GM23338 (cell line): Measurements from ENCODE around the gene RNASE8.

Source experiments
- CREB1 ChIP-seq: fragments of 250-450 bp; sonication (Bioruptor Pico); IDR thresholded peaks from 2 replicates; pipeline ENCODE4 v1.5.0; 2020; ENCODE audit warnings: low read depth, mild to moderate bottlenecking, moderate library complexity
- ETS1 ChIP-seq: IDR thresholded peaks from 2 replicates; pipeline ENCODE4 v1.6.1; 2016; ENCODE audit warnings: antibody characterized with exemption
- EZH2 ChIP-seq: fragments of 200-600 bp; sonication (generic); IDR thresholded peaks from one replicate; pipeline ENCODE4 v1.8.0; 2017; ENCODE audit warnings: antibody characterized with exemption, mild to moderate bottlenecking, low read depth; ENCODE audit not compliant: unreplicated experiment
- EZH2phosphoT487 ChIP-seq: fragments of 200-600 bp; sonication (generic); IDR thresholded peaks from one replicate; pipeline ENCODE4 v1.8.1; 2018; ENCODE audit warnings: antibody characterized with exemption; ENCODE audit not compliant: unreplicated experiment
- JUNB ChIP-seq: IDR thresholded peaks from one replicate; pipeline ENCODE4 v1.6.1; 2016; ENCODE audit warnings: antibody characterized with exemption; ENCODE audit not compliant: unreplicated experiment
- NANOG ChIP-seq: IDR thresholded peaks from 2 replicates; pipeline ENCODE4 v1.6.1; 2016; ENCODE audit warnings: antibody characterized with exemption, borderline replicate concordance
- POLR2AphosphoS5 ChIP-seq: IDR thresholded peaks from 2 replicates; pipeline ENCODE4 v1.6.1; 2016; ENCODE audit warnings: antibody characterized with exemption, low read depth
- REST ChIP-seq: IDR thresholded peaks from one replicate; pipeline ENCODE4 v1.6.1; 2018; ENCODE audit warnings: antibody characterized with exemption; ENCODE audit not compliant: unreplicated experiment
- STAT1 ChIP-seq: IDR thresholded peaks from one replicate; pipeline ENCODE4 v1.6.1; 2016; ENCODE audit warnings: antibody characterized with exemption; ENCODE audit not compliant: unreplicated experiment
- ZNF114 ChIP-seq: fragments of 250-450 bp; sonication (Bioruptor Pico); IDR thresholded peaks from 2 replicates; pipeline ENCODE4 v1.5.0; 2020; ENCODE audit warnings: mild to moderate bottlenecking, moderate library complexity
- TF ChIP-seq, protein P1 (sequence below), 2 experiments: fragments of 200-600 bp in 1 of 2; sonication (generic) in 1 of 2; conservative IDR thresholded peaks; 2 replicates each; pipeline versions ENCODE4 v1.5.1 to v1.6.1; 2016 to 2017; ENCODE audit warnings: antibody characterized with exemption in 2 of 2, low read depth in 2 of 2, mild to moderate bottlenecking in 2 of 2, moderate library complexity in 1 of 2
- TF ChIP-seq, protein P2 (sequence below): fragments of 250-450 bp; sonication (Bioruptor Pico); IDR thresholded peaks from 2 replicates; pipeline ENCODE4 v1.5.0; 2020; ENCODE audit warnings: mild to moderate bottlenecking, moderate library complexity

- no peak for TF ChIP-seq POLR2AphosphoS5
- TF ChIP-seq, protein P1, sequence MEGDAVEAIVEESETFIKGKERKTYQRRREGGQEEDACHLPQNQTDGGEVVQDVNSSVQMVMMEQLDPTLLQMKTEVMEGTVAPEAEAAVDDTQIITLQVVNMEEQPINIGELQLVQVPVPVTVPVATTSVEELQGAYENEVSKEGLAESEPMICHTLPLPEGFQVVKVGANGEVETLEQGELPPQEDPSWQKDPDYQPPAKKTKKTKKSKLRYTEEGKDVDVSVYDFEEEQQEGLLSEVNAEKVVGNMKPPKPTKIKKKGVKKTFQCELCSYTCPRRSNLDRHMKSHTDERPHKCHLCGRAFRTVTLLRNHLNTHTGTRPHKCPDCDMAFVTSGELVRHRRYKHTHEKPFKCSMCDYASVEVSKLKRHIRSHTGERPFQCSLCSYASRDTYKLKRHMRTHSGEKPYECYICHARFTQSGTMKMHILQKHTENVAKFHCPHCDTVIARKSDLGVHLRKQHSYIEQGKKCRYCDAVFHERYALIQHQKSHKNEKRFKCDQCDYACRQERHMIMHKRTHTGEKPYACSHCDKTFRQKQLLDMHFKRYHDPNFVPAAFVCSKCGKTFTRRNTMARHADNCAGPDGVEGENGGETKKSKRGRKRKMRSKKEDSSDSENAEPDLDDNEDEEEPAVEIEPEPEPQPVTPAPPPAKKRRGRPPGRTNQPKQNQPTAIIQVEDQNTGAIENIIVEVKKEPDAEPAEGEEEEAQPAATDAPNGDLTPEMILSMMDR (conservative IDR thresholded peaks at IDR 0.05; ENCODE audit: low read depth in 2 of 2) = no peak
- TF ChIP-seq EZH2 = no peak
- no peak for TF ChIP-seq REST
- no peak for TF ChIP-seq EZH2phosphoT487
- TF ChIP-seq NANOG = no peak
- no peak for TF ChIP-seq CREB1 (CRISPR knock-in tag)
- no peak for TF ChIP-seq JUNB
- TF ChIP-seq ETS1 = no peak
- TF ChIP-seq ZNF114 (CRISPR knock-in tag) = no peak
- no peak for TF ChIP-seq STAT1
- TF ChIP-seq, protein P2, sequence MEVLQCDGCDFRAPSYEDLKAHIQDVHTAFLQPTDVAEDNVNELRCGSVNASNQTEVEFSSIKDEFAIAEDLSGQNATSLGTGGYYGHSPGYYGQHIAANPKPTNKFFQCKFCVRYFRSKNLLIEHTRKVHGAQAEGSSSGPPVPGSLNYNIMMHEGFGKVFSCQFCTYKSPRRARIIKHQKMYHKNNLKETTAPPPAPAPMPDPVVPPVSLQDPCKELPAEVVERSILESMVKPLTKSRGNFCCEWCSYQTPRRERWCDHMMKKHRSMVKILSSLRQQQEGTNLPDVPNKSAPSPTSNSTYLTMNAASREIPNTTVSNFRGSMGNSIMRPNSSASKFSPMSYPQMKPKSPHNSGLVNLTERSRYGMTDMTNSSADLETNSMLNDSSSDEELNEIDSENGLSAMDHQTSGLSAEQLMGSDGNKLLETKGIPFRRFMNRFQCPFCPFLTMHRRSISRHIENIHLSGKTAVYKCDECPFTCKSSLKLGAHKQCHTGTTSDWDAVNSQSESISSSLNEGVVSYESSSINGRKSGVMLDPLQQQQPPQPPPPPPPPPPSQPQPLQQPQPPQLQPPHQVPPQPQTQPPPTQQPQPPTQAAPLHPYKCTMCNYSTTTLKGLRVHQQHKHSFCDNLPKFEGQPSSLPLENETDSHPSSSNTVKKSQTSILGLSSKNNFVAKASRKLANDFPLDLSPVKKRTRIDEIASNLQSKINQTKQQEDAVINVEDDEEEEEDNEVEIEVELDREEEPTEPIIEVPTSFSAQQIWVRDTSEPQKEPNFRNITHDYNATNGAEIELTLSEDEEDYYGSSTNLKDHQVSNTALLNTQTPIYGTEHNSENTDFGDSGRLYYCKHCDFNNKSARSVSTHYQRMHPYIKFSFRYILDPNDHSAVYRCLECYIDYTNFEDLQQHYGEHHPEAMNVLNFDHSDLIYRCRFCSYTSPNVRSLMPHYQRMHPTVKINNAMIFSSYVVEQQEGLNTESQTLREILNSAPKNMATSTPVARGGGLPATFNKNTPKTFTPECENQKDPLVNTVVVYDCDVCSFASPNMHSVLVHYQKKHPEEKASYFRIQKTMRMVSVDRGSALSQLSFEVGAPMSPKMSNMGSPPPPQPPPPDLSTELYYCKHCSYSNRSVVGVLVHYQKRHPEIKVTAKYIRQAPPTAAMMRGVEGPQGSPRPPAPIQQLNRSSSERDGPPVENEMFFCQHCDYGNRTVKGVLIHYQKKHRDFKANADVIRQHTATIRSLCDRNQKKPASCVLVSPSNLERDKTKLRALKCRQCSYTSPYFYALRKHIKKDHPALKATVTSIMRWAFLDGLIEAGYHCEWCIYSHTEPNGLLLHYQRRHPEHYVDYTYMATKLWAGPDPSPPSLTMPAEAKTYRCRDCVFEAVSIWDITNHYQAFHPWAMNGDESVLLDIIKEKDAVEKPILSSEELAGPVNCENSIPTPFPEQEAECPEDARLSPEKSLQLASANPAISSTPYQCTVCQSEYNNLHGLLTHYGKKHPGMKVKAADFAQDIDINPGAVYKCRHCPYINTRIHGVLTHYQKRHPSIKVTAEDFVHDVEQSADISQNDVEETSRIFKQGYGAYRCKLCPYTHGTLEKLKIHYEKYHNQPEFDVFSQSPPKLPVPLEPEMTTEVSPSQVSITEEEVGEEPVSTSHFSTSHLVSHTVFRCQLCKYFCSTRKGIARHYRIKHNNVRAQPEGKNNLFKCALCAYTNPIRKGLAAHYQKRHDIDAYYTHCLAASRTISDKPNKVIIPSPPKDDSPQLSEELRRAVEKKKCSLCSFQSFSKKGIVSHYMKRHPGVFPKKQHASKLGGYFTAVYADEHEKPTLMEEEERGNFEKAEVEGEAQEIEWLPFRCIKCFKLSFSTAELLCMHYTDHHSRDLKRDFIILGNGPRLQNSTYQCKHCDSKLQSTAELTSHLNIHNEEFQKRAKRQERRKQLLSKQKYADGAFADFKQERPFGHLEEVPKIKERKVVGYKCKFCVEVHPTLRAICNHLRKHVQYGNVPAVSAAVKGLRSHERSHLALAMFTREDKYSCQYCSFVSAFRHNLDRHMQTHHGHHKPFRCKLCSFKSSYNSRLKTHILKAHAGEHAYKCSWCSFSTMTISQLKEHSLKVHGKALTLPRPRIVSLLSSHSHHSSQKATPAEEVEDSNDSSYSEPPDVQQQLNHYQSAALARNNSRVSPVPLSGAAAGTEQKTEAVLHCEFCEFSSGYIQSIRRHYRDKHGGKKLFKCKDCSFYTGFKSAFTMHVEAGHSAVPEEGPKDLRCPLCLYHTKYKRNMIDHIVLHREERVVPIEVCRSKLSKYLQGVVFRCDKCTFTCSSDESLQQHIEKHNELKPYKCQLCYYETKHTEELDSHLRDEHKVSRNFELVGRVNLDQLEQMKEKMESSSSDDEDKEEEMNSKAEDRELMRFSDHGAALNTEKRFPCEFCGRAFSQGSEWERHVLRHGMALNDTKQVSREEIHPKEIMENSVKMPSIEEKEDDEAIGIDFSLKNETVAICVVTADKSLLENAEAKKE = no peak
Observed at GRCh38 chr14:21096438-21096837, 38.8 kb downstream of the RNASE8 start.
